ENCODE measurements around the gene PARK7.

GRCh38 chr1:7964476-7964875, 3.0 kb downstream of the PARK7 start:
- no peak for TF ChIP-seq CTCF (IDR thresholded peaks at IDR 0.05)
- no peak for TF ChIP-seq POLR2A (IDR thresholded peaks at IDR 0.05)

Data from thyroid gland (tissue), 4 donors.